HG02970 (cell line): ENCODE data around the gene GAPDHS.

ENCODE experiments used
- ATAC-seq: cut with Tn5 transposase; IDR thresholded peaks from one replicate; pipeline ENCODE4 v1.9.1; 2021; ENCODE audit warnings: mild to moderate bottlenecking, moderate library complexity, moderate number of reproducible peaks; ENCODE audit not compliant: unreplicated experiment, low FRiP score

GAPDHS gene

DNA sequence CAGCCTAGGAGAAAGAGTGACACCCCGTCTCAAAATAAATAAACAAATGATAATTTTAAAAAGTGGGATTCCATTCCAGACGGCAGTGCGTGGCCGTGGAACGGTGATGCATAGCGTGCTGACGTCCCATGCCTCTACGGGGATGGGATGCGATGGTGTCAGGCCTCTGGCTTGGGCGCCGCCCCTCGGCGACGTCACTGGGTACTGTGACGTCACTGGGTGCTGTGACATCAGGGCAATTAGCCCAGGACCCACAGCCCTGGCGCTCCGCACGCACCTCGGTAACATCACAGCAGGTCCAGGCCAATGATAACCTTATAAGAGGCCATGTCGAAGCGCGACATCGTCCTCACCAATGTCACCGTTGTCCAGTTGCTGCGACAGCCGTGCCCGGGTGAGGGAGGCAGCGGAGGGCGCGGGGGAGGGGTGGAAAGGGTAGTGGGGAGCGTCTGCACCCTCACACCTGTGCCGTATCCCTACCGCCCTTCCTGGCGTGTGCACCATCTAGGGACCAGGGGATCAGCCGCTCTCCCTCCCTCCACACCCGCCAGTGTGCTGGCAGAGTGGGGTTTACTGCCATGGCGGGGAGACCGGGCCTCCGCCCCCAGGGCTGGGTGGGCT, at the start of gene GAPDHS:
TSS of gene GAPDHS (plus strand) at position 256 of the 621 bp plus-strand sequence. CDS start at position 328, 72 bp downstream.
- no peak for ATAC-seq

DNA sequence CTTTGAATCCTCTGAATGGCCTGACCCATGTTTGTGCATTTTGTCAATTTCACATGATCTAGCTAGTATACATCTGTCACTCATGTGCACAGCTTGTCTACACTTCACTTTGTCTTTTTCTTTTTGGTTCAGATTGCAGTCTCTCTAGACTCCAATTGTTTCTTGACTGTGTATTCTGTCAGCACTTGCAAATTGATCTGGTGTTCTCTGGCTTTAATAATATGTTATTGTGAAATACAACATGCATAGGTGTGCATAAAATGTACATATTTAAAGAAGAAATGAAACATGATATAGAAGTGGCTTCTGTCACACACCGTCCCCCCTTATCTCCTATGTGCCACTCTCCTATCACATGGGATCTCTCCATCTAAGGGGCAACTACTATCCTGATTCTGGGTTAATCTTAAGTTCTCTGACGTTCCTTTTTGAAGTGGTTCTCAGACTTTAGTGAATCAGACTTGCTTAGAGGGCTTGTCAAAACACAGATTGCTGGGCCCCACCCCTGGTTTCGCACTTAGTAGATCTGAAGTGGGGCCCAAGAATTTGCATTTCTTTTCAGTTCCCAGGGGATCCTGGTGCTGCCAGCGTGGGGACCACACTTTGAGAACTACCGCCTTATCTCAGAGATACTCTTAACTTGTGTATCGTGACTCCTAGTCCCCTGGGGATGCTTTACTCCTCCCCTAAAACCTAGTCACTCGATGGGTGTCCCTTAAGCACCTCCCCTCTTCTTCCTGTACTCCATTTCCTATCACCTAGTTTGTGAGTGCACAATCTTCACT, 48.8 kb upstream of the GAPDHS start:
- ATAC-seq: no peak

DNA sequence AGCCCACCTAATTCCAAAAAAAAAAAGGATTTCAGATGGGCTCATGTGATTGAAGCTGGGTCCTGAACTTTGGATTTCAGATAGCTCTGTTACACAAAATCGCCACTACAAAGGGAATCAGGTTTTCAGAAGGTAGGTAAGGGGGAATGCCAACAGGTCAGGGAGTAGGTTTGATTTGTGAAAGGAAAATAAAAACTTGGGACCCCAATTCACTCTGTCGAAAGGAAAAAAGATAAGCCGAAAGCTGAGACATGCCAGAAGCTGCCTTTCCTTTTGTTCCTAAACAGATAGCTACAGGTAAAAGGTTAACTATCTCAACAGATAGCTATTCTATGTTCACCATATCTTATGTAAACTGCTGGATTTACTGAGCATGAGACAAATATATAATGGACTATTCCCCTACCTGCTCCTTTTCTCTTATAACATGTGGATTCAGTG, 47.0 kb upstream of the GAPDHS start:
- no peak for ATAC-seq

GRCh38 chr19:35487656-35488182, 45.5 kb upstream of the GAPDHS start:
- no peak for ATAC-seq

DNA sequence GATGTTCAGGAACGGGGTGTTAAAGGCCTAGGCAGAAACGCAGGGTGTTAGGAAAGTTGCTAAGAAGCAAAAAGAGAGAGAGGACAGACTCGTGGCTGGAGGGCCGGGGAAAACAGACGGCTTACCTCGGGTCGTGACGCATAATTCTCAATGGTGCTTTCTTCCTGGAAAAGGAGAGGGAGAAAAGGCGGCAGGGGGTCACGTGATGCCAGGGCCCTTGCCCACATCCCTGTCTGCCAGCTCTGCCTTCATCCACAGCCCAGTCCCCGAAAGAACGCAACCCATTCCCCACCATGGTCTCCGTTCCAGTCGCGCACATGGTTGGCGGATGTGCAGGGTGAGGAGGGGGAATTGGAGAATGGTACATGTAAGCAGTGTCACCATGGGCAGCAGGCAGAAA, 44.6 kb upstream of the GAPDHS start:
- no peak for ATAC-seq

DNA sequence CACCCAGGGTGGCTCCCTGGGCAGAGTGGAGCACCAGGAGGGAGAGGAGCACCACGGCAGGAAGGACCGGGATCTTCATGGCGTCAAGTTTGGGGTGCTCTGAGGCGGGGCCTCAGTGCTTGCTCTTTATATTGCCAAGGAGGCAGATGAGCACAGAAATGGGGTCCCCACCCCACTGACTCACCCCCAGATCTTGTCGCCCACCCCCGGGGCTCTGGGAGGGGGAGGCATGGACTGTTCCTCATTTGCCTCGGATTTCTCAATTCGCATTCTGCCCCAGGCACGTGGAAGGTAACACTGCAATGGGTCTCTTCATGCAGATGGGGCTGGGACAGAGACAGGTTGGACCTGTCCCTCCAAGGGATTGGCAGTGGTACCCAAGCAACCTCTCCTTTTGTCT, 42.9 kb upstream of the GAPDHS start, which contains the start of gene KRTDAP:
TSS of gene KRTDAP (minus strand) at position 101 of the 400 bp plus-strand sequence. CDS start at position 79, 22 bp downstream.
- no peak for ATAC-seq

DNA sequence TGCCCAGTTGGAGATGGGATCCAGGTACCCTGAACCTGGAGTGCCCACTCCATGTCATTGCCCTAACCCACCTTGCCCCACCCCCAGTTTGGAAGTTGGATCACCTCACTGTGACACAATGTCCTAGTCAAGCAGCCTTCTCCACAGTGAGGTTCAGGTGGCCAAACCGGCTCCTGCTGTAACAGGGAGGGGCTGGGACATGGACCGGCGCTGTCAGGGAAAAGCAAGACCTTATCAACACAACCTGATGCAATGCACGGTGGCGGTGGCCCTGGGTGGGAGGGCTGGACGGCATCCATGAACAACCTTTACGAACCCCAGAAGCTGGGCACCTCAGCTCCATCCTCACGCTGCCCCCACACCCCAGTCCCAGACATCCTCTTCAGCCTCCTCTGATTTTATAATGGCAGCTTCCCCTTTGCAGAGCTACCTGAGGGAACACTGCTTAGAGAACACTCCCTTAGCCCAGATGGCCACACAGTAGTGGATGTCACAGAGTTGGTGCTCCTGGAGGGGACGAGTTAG, 41.4 kb upstream of the GAPDHS start:
- no peak for ATAC-seq

- no peak for ATAC-seq
Measured at GRCh38 chr19:35493971-35494370, 39.3 kb upstream of the GAPDHS start.

GRCh38 chr19:35495107-35496064, 37.9 kb upstream of the GAPDHS start:
- no peak for ATAC-seq

- ATAC-seq: no peak
Measured at GRCh38 chr19:35497406-35497805, 35.9 kb upstream of the GAPDHS start.

DNA sequence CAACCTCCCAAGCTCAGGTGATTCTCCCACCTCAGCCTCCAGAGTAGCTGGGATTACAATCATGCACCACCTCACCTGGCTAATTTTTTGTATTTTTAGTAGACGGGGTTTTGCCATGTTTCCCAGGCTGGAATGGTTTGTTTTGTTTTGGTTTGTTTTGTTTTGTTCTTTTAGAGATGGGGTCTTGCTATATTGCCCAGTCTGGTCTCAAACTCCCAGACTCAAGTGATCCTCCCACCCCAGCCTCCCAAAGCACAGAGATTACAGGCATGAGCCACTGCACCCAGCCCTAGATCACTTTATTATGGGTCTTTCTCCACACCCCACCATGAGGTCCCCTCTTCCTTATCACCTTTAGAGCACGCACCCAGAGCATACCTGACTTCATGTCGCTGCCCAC, 35.0 kb upstream of the GAPDHS start:
- no peak for ATAC-seq

GRCh38 chr19:35498984-35499527, 34.2 kb upstream of the GAPDHS start:
- no peak for ATAC-seq

DNA sequence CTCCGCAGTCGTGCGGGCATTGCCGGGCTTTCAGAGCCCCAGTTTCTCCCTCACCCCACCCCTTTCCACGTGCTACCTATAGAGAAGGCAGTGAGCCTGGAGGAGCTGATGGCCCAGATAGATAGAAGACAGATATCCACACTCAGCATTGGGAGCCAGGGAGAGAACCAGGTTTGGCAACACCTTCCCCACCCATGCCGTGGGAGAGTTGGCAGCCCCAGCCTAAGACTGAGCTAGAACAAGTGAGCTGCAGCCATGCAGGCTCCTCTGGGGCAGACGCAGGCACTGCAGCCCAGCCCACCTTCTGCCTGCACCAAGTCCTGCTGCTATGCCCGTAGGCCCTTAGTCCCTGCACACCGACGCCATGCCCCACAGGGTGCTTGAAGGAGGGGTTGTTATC, 32.6 kb upstream of the GAPDHS start:
- no peak for ATAC-seq

GRCh38 chr19:35501684-35502083, 31.6 kb upstream of the GAPDHS start:
- ATAC-seq: no peak

- no peak for ATAC-seq
Measured at GRCh38 chr19:35502751-35503150, 30.5 kb upstream of the GAPDHS start.

DNA sequence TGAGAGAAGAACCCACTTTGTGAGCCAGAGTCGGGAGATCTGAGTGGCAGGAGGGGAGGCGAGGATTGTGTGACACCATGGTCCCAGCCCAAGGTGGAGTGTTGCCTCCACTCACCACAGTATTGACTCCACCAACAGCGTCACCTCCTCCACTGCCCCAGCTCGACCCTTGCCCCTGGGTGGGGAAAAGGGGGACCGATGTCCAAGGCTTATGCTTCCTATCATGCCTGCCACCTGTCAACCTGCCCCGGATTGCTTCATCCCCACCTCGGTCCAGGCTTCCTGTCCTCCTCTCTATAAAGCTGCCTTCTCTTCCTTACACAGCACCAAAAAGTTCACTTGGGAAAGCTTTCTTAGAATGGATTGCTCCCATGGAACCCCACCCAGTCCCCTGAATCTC, 27.2 kb upstream of the GAPDHS start:
- no peak for ATAC-seq

- ATAC-seq: no peak
Measured at GRCh38 chr19:35507561-35507960, 25.7 kb upstream of the GAPDHS start.

GRCh38 chr19:35508129-35508528, 25.1 kb upstream of the GAPDHS start:
- no peak for ATAC-seq

DNA sequence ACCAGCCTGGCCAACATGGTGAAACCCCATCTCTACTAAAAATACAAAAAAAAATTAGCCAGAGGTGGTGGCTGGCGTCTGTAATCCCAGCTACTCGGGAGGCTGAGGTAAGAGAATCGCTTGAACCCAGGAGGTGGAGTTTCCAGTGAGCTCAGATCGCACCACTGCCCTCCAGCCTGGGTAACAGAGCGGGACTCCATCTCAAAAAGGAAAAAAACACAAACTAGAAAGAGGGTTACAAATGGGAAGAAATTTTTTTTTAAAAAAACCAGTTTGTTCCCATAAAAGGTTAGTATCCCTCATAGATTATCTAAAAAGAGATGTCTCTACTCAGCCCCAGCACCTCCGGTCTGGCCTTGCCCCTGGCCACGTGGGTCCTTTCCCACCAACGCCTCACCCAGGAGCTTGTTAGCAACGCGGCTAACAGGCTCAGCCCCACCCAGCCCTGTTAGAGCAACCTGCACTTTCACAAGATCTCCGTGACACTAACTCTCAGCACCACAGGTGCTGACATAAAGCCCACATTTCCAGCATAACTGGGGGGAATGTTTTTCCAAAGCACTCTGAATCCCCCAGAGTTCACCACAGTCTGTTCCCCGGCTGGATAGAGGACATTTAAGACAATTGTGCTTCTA, 24.1 kb upstream of the GAPDHS start:
- ATAC-seq: no peak
